Right lobe of liver (tissue), 4 donors: ENCODE measurements around the gene TUNAR.

ENCODE experiments used
- POLR2A ChIP-seq: fragments of 450-650 bp; IDR thresholded peaks from one replicate; pipeline ENCODE4 v1.6.1; 2017; ENCODE audit warnings: antibody characterized with exemption, mild to moderate bottlenecking
- TF ChIP-seq, protein P1 (sequence below), 4 donors: fragments of 200-600 bp in 3 of 4; fragments of 450-650 bp in 1 of 4; IDR thresholded peaks; one replicate each; pipeline versions ENCODE4 v1.5.1 to v1.8.0; 2016 to 2022; ENCODE audit warnings: antibody characterized with exemption in 4 of 4, mild to moderate bottlenecking in 2 of 4
- donor health status: DM: no; HTN: no; CAD: no.
- donor health status: DM: no; HTN: no; CAD: no.
- donor health status: DM: no; HTN: yes; CAD: no.

GRCh38 chr14:95835121-95835730 lies 41.4 kb upstream of the TUNAR start:
- TF ChIP-seq, protein P1, sequence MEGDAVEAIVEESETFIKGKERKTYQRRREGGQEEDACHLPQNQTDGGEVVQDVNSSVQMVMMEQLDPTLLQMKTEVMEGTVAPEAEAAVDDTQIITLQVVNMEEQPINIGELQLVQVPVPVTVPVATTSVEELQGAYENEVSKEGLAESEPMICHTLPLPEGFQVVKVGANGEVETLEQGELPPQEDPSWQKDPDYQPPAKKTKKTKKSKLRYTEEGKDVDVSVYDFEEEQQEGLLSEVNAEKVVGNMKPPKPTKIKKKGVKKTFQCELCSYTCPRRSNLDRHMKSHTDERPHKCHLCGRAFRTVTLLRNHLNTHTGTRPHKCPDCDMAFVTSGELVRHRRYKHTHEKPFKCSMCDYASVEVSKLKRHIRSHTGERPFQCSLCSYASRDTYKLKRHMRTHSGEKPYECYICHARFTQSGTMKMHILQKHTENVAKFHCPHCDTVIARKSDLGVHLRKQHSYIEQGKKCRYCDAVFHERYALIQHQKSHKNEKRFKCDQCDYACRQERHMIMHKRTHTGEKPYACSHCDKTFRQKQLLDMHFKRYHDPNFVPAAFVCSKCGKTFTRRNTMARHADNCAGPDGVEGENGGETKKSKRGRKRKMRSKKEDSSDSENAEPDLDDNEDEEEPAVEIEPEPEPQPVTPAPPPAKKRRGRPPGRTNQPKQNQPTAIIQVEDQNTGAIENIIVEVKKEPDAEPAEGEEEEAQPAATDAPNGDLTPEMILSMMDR (IDR thresholded peaks at IDR 0.05) = no peak
- TF ChIP-seq POLR2A = no peak
